RWPE2 (cell line): ENCODE results near the gene USP2.

Experiments used
- ATAC-seq: fragments of 200-7000 bp; cut with Tn5 transposase; 3 replicates; pipeline ENCODE4 v1.9.1; 2021; ENCODE audit warnings: low read depth
- DNase-seq: peaks from one replicate; pipeline ENCODE4 v3.0.0-alpha.2; 2020; ENCODE audit warnings: low spot score
- H3K27ac ChIP-seq: fragments of 450-650 bp; 2 replicates; pipeline ENCODE4 v1.5.1; 2017; ENCODE audit warnings: mild to moderate bottlenecking; ENCODE audit not compliant: poor library complexity, severe bottlenecking
- H3K27me3 ChIP-seq: fragments of 250-450 bp; sonication (Bioruptor Pico); 2 replicates; pipeline ENCODE4 v1.5.1; 2021; ENCODE audit warnings: mild to moderate bottlenecking, moderate library complexity; ENCODE audit not compliant: insufficient read depth, poor library complexity, severe bottlenecking
- H3K36me3 ChIP-seq: fragments of 250-450 bp; sonication (Bioruptor Pico); 2 replicates; pipeline ENCODE4 v1.5.1; 2020; ENCODE audit warnings: low read depth, mild to moderate bottlenecking, moderate library complexity
- H3K4me1 ChIP-seq: fragments of 250-450 bp; sonication (Bioruptor Pico); 2 replicates; pipeline ENCODE4 v1.5.1; 2021; ENCODE audit warnings: mild to moderate bottlenecking, moderate library complexity; ENCODE audit not compliant: insufficient read depth, poor library complexity, severe bottlenecking
- H3K4me3 ChIP-seq: fragments of 250-450 bp; sonication (Bioruptor Pico); 2 replicates; pipeline ENCODE4 v1.5.1; 2021; ENCODE audit warnings: mild to moderate bottlenecking, moderate library complexity; ENCODE audit not compliant: severe bottlenecking
- H3K9me3 ChIP-seq: fragments of 250-450 bp; sonication (Bioruptor Pico); 2 replicates; pipeline ENCODE4 v1.5.1; 2021; ENCODE audit warnings: mild to moderate bottlenecking, moderate library complexity; ENCODE audit not compliant: severe bottlenecking
- CTCF ChIP-seq: fragments of 450-650 bp; IDR thresholded peaks from one replicate; pipeline ENCODE4 v1.5.1; 2017; ENCODE audit warnings: mild to moderate bottlenecking, moderate library complexity; ENCODE audit not compliant: poor library complexity, severe bottlenecking

Gene USP2

DNA sequence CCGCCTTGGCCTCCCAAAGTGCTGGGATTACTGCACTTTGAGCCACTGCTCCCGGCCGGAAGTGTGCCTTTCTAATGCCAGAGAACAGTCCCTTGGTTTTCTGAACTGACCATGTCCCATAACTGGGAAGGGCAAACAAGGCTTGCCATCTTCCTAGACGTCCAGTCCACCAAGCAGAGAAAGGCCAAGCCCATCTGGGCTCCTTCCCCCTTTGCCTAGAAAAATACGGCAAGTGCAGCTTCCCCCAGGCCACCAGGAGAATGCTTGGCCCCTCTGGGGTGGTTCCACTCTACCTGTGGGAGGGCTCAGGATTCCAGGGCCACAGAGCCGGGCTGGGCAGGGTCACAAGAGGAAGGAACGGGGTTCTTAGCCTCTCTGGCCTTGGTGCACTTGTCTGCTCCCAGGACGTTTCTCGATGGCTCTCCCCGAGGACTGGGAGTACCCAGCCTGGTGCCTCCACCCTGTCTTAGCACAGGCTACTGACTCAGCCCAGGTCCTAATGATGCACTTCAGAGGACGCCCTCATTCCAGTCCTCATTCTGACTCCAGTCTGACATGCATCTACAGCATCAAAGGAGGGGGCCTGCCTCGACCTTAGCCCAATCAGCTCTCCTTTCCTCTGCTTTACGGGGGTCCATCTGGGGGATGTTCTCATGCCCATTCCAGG, 1.2 kb downstream of the USP2 start:
- H3K36me3 ChIP-seq: no peaks in the 10 kb centered on the region
- H3K27ac ChIP-seq: no peak overlapping the region
- no peaks in the 10 kb centered on the region for H3K9me3 ChIP-seq
- TF ChIP-seq CTCF: no peak
- no peak for ATAC-seq
- no peaks in the 10 kb centered on the region for H3K27me3 ChIP-seq
- DNase-seq: no peak
- peaks cover 26% of the 10 kb centered on the region for H3K4me1 ChIP-seq
- H3K4me3 ChIP-seq: no peak overlapping the region

DNA sequence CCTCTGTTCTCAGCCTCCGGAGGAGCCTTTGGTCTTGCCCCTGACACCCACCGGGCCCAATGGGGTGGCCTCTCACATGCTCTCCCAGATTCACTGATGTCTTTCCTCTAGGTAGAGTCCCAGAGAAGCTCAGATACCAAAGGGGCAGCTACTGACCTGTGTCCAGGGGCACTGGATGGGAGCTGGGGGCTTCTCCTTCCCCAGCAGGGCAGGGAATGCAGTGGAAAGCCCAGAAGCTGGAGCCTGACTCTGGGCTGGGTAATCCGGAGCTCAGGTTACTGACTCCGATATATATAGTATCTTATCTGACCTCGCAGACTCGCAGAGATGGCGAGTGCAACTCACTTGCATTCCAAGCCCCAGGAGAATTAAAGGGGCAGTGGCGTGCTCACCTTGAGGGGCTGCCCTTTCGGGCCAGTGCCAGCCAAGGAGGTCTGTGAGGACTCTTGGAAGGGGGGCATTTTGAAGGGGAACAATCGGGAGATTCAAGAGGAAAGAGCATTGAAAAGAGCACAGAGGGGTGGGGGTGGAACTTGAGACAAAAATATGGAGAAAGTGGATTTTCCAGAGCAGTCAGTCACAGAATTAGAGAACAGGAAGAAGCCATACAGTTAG, 2.5 kb downstream of the USP2 start:
- Histone ChIP-seq H3K36me3 (no peaks in the 10 kb centered on the region), H3K27me3 (no peaks in the 10 kb centered on the region), H3K9me3 (no peaks in the 10 kb centered on the region), H3K27ac (no peak overlapping the region), H3K4me3 (no peak overlapping the region), H3K4me1 (peaks cover 26% of the 10 kb centered on the region)
- ATAC-seq (no peak), DNase-seq (no peak)
- no peak for TF ChIP-seq CTCF

- no peaks in the 10 kb centered on the region for H3K27me3 ChIP-seq
- ATAC-seq: no peak
- peaks cover 26% of the 10 kb centered on the region for H3K4me1 ChIP-seq
- TF ChIP-seq CTCF: no peak
- no peak for DNase-seq
- no peaks in the 10 kb centered on the region for H3K36me3 ChIP-seq
- H3K27ac ChIP-seq: peak overlapping the region; percentile 36
- no peaks in the 10 kb centered on the region for H3K9me3 ChIP-seq
- no peak overlapping the region for H3K4me3 ChIP-seq
Measured at GRCh38 chr11:119377961-119378667, 3.4 kb downstream of the USP2 start.

- TF ChIP-seq CTCF: no peak
- no peaks in the 10 kb centered on the region for H3K27me3 ChIP-seq
- H3K36me3 ChIP-seq: no peaks in the 10 kb centered on the region
- H3K9me3 ChIP-seq: no peaks in the 10 kb centered on the region
- no peak overlapping the region for H3K4me3 ChIP-seq
- H3K27ac ChIP-seq: peak overlapping the region; percentile 36
- ATAC-seq: no peak
- no peak for DNase-seq
- peaks cover 26% of the 10 kb centered on the region for H3K4me1 ChIP-seq
Measured at GRCh38 chr11:119377112-119377901, 4.2 kb downstream of the USP2 start.
